ENCODE results near the gene CHCHD6.

The CHCHD6 gene

GRCh38 chr3:126758882-126759281, 54.8 kb downstream of the CHCHD6 start:
- TF ChIP-seq CTCF (IDR thresholded peaks at IDR 0.05; ENCODE audit: extremely low read depth, insufficient read depth, missing control alignments): no peak
- DNase-seq (ENCODE audit: low spot score): no peak
- in situ Hi-C loops (cut with MboI; ENCODE audit: low pct_unique_long_range_greater_than_20kb, low sequenced_read_pairs, unreplicated experiment): loop anchor here (25.0 kb wide), 1 partner anchor 228 kb away; the partner anchor contains the start of gene PLXNA1

DNA sequence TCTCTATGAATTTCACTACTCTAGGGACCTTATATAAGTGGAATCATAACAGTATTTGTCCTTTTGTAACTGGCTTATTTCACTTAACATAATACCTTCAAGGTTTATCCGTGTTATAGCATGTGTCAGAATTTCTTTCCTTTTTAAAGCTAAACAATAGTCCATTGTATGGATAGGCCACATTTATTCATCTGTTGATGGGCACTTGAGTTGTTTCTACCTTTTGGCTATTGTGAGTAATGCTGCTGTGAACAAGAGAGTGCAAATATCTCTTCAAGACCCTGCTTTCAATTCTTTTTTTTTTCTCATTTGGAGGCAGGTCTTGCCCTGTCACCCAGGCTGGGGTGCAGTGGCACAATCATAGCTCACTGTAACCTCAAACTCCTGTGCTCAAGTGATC, 56.5 kb downstream of the CHCHD6 start:
- in situ Hi-C loops (cut with MboI; ENCODE audit: low pct_unique_long_range_greater_than_20kb, low sequenced_read_pairs, unreplicated experiment): loop anchor here (25.0 kb wide), 1 partner anchor 227 kb away; the partner anchor contains the start of gene PLXNA1
- DNase-seq (ENCODE audit: low spot score): no peak
- no peak for TF ChIP-seq CTCF (IDR thresholded peaks at IDR 0.05; ENCODE audit: extremely low read depth, insufficient read depth, missing control alignments)

- DNase-seq (ENCODE audit: low spot score): no peak
- no peak for TF ChIP-seq CTCF (IDR thresholded peaks at IDR 0.05; ENCODE audit: extremely low read depth, insufficient read depth, missing control alignments)
- in situ Hi-C loops (cut with MboI; ENCODE audit: low pct_unique_long_range_greater_than_20kb, low sequenced_read_pairs, unreplicated experiment): loop anchor here (25.0 kb wide), 1 partner anchor 224 kb away; the partner anchor contains the start of gene PLXNA1
These were observed 59.0 kb downstream of the CHCHD6 start for GRCh38 chr3:126763035-126763434.

- in situ Hi-C loops (cut with MboI; ENCODE audit: low pct_unique_long_range_greater_than_20kb, low sequenced_read_pairs, unreplicated experiment): loop anchor here (25.0 kb wide), 1 partner anchor 222 kb away; the partner anchor contains the start of gene PLXNA1
- TF ChIP-seq CTCF (IDR thresholded peaks at IDR 0.05; ENCODE audit: extremely low read depth, insufficient read depth, missing control alignments): no peak
- no peak for DNase-seq (ENCODE audit: low spot score)
These were observed 61.4 kb downstream of the CHCHD6 start for GRCh38 chr3:126765187-126766069.

GRCh38 chr3:126766653-126767052, 62.6 kb downstream of the CHCHD6 start:
- DNase-seq (ENCODE audit: low spot score): no peak
- TF ChIP-seq CTCF (IDR thresholded peaks at IDR 0.05; ENCODE audit: extremely low read depth, insufficient read depth, missing control alignments): no peak
- in situ Hi-C loops (cut with MboI; ENCODE audit: low pct_unique_long_range_greater_than_20kb, low sequenced_read_pairs, unreplicated experiment): loop anchor here (25.0 kb wide), 1 partner anchor 221 kb away; the partner anchor contains the start of gene PLXNA1

DNA sequence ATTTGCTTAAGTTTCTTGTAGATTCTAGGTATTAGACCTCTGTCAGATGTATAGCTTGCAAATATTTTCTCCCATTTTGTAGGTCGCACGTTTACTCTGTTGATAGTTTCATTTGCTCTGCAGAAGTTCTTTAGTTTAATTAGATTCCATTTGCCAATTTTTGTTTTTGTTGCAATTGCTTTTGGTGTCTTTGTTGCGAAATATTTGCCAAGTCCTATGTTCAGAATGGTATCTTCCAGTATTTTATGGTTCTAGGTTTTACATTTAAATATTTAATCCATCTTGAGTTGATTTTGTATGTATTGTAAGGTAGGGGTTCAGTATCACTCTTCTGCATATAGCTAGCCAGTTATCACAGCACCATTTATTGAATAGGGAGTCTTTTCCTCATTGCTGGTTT, 64.9 kb downstream of the CHCHD6 start:
- in situ Hi-C loops (cut with MboI; ENCODE audit: low pct_unique_long_range_greater_than_20kb, low sequenced_read_pairs, unreplicated experiment): loop anchor here (25.0 kb wide), 1 partner anchor 218 kb away; the partner anchor contains the start of gene PLXNA1
- no peak for DNase-seq (ENCODE audit: low spot score)
- TF ChIP-seq CTCF (IDR thresholded peaks at IDR 0.05; ENCODE audit: extremely low read depth, insufficient read depth, missing control alignments): no peak
